Liver (tissue), 3 donors: ENCODE measurements around the gene STRADA.

Experiments
- CTCF ChIP-seq: fragments of 150-350 bp; IDR thresholded peaks from 2 replicates; pipeline ENCODE4 v1.5.1; 2017; ENCODE audit warnings: improper control_type of control experiment, low read depth, low read length; ENCODE audit not compliant: missing input control
- EGR1 ChIP-seq, 2 donors: IDR thresholded peaks; 2 replicates each; pipeline ENCODE4 v1.6.1; 2016 to 2018; ENCODE audit warnings: antibody characterized with exemption in 2 of 2, low read depth in 2 of 2
- MAX ChIP-seq: IDR thresholded peaks from 2 replicates; pipeline ENCODE4 v1.6.1; 2016; ENCODE audit warnings: antibody characterized with exemption
- RAD21 ChIP-seq, 2 donors: IDR thresholded peaks; 2 replicates each; pipeline ENCODE4 v1.6.1; 2016; ENCODE audit warnings: antibody characterized with exemption in 2 of 2, mild to moderate bottlenecking in 2 of 2
- REST ChIP-seq: IDR thresholded peaks from 2 replicates; pipeline ENCODE4 v1.6.1; 2016; ENCODE audit warnings: antibody characterized with exemption, mild to moderate bottlenecking
- RXRA ChIP-seq, 2 donors: IDR thresholded peaks; 2 replicates each; pipeline ENCODE4 v1.6.1; 2017 to 2018; ENCODE audit warnings: antibody characterized with exemption in 2 of 2, mild to moderate bottlenecking in 1 of 2
- SP1 ChIP-seq: IDR thresholded peaks from 2 replicates; pipeline ENCODE4 v1.6.1; 2018; ENCODE audit warnings: antibody characterized with exemption, mild to moderate bottlenecking
- TAF1 ChIP-seq: conservative IDR thresholded peaks from 2 replicates; pipeline ENCODE4 v1.6.1; 2016; ENCODE audit warnings: antibody characterized with exemption, mild to moderate bottlenecking
- YY1 ChIP-seq: IDR thresholded peaks from 2 replicates; pipeline ENCODE4 v1.6.1; 2016; ENCODE audit warnings: antibody characterized with exemption, mild to moderate bottlenecking
- donor health status: healthy.
- donor health status: healthy.

GRCh38 chr17:63688396-63689020 lies 53.1 kb downstream of the STRADA start:
- TF ChIP-seq CTCF (no peak), REST (no peak), EGR1 (IDR thresholded peaks at IDR 0.05; ENCODE audit: low read depth in 2 of 2) (no peak), YY1 (no peak), MAX (no peak), RAD21 (IDR thresholded peaks at IDR 0.05) (no peak), RXRA (IDR thresholded peaks at IDR 0.05) (no peak), TAF1 (no peak), SP1 (no peak)
